ENCODE measurements around the gene MBNL1.
A peak's percentile ranks its signal among the peaks of the same experiment; 100 is the strongest.

The MBNL1 gene, protein sequence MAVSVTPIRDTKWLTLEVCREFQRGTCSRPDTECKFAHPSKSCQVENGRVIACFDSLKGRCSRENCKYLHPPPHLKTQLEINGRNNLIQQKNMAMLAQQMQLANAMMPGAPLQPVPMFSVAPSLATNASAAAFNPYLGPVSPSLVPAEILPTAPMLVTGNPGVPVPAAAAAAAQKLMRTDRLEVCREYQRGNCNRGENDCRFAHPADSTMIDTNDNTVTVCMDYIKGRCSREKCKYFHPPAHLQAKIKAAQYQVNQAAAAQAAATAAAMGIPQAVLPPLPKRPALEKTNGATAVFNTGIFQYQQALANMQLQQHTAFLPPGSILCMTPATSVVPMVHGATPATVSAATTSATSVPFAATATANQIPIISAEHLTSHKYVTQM

GRCh38 chr3:152268555-152269055, at the start of gene MBNL1:
MBNL1 (plus strand) TSS chr3:152268929; CDS start chr3:152300194, 31,265 bp downstream.
- H3K27ac ChIP-seq, result peak within 1 kb of the TSS; percentile 95
- no peak for DNase-seq (ENCODE audit: low read depth, low spot score)

DNA sequence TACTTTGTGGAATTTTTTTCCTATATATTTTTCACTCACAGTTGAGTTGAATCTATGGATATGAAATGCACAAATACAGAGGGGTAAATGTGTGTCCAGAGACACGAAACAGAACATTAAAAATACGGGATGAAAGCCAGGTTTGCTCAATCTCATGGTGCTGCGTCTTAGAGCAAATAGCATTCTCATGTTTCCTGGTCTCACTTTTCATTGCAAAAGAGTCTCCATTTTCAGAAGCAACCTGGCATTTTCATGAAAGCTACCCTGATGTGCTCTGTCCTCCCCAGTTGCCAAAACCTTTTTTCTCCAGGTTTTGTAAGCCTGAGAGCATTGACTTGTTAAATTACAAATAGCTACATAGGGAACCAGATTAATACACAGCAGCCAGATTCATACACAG, 49.5 kb upstream of the MBNL1 start:
- DNase-seq (ENCODE audit: low read depth, low spot score), result no peak
- no peak overlapping the region for H3K27ac ChIP-seq

GRCh38 chr3:152219769-152220255, 48.9 kb upstream of the MBNL1 start:
- no peak overlapping the region for H3K27ac ChIP-seq

GRCh38 chr3:152222327-152222726, 46.4 kb upstream of the MBNL1 start:
- DNase-seq (ENCODE audit: low read depth, low spot score), result no peak
- no peak overlapping the region for H3K27ac ChIP-seq

More at GRCh38 chr3:152219769-152220255, 48.9 kb upstream of the MBNL1 start:
- DNase-seq (ENCODE audit: low read depth, low spot score), result no peak

DNA sequence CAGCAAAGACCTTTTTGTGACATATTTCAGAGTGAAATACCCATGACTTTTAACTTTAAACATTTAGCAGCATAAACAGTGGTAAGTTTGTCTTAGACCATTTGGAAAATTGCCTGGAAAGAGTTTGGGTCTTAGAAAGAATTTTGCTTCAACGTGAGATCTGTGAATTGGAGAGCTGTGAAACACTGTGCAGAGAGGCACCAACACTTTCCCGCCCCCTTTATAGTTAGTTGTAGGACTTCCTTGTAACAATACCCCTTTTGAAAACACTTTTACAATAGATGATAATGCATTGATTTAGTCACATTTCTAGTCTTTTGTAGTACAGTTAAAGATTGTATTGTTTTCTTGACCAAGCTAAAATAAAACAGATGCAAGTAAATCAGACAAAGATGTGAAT, 43.5 kb upstream of the MBNL1 start:
- DNase-seq (ENCODE audit: low read depth, low spot score), result no peak
- no peak overlapping the region for H3K27ac ChIP-seq

GRCh38 chr3:152226176-152226575, 42.6 kb upstream of the MBNL1 start:
- no peak overlapping the region for H3K27ac ChIP-seq
- no peak for DNase-seq (ENCODE audit: low read depth, low spot score)

DNA sequence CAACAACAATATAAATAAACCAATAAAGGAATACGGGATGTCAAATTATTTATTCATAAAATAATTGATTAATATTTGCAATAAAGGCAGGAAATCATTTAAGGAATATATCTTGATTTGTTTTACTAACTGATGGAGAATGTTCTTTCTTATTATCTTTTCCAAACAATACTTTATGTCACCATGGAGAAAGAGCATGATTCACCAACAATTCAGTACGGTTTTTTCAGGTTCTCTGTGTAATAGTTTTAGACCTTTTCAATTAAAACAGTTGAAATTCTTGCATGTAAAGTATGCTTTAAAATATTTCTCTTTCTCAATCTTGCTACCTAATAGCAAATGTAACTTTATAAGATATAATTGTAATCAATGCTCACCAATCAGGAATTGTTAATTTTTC, 41.7 kb upstream of the MBNL1 start:
- no peak overlapping the region for H3K27ac ChIP-seq
- no peak for DNase-seq (ENCODE audit: low read depth, low spot score)

- DNase-seq (ENCODE audit: low read depth, low spot score), result no peak
Observed at GRCh38 chr3:152229692-152230091, 39.0 kb upstream of the MBNL1 start.

DNA sequence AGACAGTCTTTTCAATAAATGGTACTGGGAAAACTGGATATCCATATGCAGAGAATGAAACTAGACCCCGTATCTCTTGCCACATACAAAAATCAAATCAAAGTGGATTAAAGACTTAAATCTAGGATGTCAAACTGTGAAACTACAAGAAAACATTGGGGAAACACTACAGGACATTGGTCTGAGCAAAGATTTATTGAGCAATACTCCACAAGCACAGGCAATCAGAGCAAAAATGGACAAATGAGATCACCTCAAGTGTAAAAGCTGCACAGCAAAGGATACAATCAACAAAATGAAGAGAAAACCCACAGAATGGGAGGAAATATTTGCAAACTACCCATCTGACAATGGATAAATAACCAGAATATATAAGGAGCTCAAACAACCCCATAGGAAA, 38.4 kb upstream of the MBNL1 start:
- DNase-seq (ENCODE audit: low read depth, low spot score), result no peak

More at GRCh38 chr3:152229692-152230091, 39.0 kb upstream of the MBNL1 start:
- no peak overlapping the region for H3K27ac ChIP-seq

DNA sequence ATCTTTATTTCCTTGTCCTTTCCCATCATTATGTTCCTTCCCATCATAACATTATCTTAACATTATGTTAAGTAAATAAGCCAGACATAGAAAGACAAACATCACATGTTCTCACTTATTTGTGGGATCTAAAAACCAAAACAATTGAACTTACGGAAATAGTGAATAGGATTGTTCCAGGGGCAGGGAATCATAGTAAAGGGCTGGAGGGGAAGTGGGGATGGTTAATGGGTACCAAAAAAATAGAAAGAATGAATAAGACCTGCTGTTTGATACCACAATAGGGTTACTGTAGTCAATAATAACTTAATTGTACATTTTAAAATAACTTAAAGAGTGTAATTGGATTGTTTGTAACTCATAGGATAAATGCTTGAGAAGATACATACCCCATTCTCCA, 36.7 kb upstream of the MBNL1 start:
- no peak for DNase-seq (ENCODE audit: low read depth, low spot score)
- H3K27ac ChIP-seq, result no peak overlapping the region

More for the DNA sequence above, 38.4 kb upstream of the MBNL1 start:
- no peak overlapping the region for H3K27ac ChIP-seq

- no peak overlapping the region for H3K27ac ChIP-seq
- no peak for DNase-seq (ENCODE audit: low read depth, low spot score)
Observed at GRCh38 chr3:152232679-152233078, 36.0 kb upstream of the MBNL1 start.

DNA sequence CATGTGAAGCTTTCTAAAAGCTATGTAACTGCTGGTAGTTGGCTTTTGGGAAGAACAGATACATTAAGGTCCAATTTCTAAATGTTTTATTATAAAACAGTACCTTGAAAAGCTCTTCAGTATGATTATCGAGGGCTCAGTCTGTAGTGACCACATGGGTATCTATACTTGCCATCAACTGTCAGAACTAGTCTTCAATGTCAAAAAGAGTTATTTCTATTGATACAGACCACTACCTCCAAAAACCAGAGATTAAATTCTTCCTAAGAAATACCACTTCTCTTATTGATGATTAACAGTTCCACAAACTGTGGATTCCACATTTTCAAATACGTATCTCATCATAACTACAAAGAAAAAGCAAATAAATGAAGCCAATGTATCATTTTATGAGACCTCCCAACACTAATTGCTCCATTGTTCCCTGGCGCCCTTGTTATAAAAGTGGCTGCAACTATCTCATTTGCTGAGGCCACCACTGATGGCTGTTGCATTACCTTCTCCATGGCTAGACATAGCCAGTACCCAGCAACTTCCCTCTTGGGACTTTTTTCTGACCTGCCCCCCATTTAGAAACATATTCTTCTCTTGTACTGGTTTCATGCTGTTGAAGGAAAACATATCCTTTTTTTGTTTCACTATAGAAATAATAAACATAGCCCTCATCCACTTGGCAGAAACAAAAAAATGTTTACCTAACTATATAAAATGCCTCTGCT, 33.9 kb upstream of the MBNL1 start:
- H3K27ac ChIP-seq, result peak overlapping the region; percentile 21
- no peak for DNase-seq (ENCODE audit: low read depth, low spot score)

- H3K27ac ChIP-seq, result peak overlapping the region; percentile 21
- DNase-seq (ENCODE audit: low read depth, low spot score), result no peak
Observed at GRCh38 chr3:152235709-152236298, 32.9 kb upstream of the MBNL1 start.

- no peak overlapping the region for H3K27ac ChIP-seq
- no peak for DNase-seq (ENCODE audit: low read depth, low spot score)
Observed at GRCh38 chr3:152236716-152237115, 32.0 kb upstream of the MBNL1 start.

GRCh38 chr3:152241142-152242017, 27.3 kb upstream of the MBNL1 start:
- no peak overlapping the region for H3K27ac ChIP-seq
- no peak for DNase-seq (ENCODE audit: low read depth, low spot score)

GRCh38 chr3:152243301-152243711, 25.4 kb upstream of the MBNL1 start:
- DNase-seq (ENCODE audit: low read depth, low spot score), result no peak
- H3K27ac ChIP-seq, result no peak overlapping the region

DNA sequence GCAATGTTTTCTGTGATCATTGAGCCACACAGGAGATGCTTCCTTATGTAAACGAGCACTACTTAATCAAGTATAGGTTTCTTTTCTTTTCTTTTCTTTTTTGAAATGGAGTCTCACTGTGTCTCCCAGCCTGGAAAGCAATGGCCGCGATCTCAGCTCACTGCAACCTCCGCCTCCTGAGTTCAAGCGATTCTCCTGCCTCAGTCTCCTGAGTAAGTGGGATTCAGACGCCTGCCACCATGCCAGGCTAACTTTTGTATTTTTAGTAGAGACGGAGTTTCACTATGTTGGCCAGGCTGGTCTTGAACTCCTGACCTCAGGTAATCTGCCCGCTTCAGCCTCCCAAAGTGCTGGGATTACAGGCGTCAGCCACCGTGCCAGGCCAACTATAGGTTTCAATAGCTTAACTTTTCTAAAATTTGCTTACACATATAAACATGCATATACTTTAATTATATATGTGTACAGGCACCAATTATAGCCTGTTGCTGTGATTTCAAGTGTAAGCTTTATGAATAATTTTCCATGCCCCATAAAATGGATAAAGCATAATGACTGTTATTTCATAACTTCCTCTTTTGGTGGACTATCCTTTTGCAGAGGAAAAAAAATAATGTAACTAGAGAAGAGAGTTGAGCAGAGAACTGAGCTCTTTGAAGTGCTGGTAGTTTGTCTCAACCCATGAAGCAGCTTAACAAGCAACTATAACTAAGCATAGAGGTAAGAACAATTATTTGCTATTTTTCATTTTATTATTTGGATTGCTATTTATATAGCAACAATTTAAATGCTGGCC, 24.8 kb upstream of the MBNL1 start:
- no peak for DNase-seq (ENCODE audit: low read depth, low spot score)
- no peak overlapping the region for H3K27ac ChIP-seq

GRCh38 chr3:152244517-152244888, 24.2 kb upstream of the MBNL1 start:
- H3K27ac ChIP-seq, result no peak overlapping the region

GRCh38 chr3:152245498-152246170, 23.1 kb upstream of the MBNL1 start:
- H3K27ac ChIP-seq, result no peak overlapping the region
- DNase-seq (ENCODE audit: low read depth, low spot score), result no peak

More at GRCh38 chr3:152244517-152244888, 24.2 kb upstream of the MBNL1 start:
- no peak for DNase-seq (ENCODE audit: low read depth, low spot score)
